Cerebellar nuclear complex (tissue), 1 donor: ENCODE measurements around the gene SLC27A1.
"Not testable (repeated sequence)": the region's sequence is repeated elsewhere in the genome, so short reads cannot be mapped to it uniquely, and the experiment has no call there.

ENCODE experiments used
- DNase-seq, 2 experiments: peaks; one replicate each; lab custom pipeline; 2025; lab: John Stamatoyannopoulos, UW

The SLC27A1 gene

GRCh38 chr19:17511724-17512573, 41.6 kb downstream of the SLC27A1 start:
- DNase-seq: peak in 1 of 2 experiments; percentile 29

- no peak for DNase-seq
These were observed 42.2 kb downstream of the SLC27A1 start for GRCh38 chr19:17512574-17512939.

GRCh38 chr19:17515408-17516149, 45.3 kb downstream of the SLC27A1 start:
- DNase-seq: no peak

- no peak for DNase-seq
These were observed 47.6 kb downstream of the SLC27A1 start for GRCh38 chr19:17517898-17518297.

- not testable (repeated sequence) for DNase-seq
These were observed 48.3 kb downstream of the SLC27A1 start for GRCh38 chr19:17518654-17519053.

GRCh38 chr19:17519967-17520366, 49.6 kb downstream of the SLC27A1 start:
- no peak for DNase-seq

- DNase-seq: no peak
These were observed 50.5 kb downstream of the SLC27A1 start for GRCh38 chr19:17520865-17521264.

GRCh38 chr19:17522988-17523872, 52.9 kb downstream of the SLC27A1 start:
- DNase-seq: no peak

- DNase-seq: no peak
These were observed 54.3 kb downstream of the SLC27A1 start for GRCh38 chr19:17524651-17525050.

- DNase-seq: no peak
These were observed 54.8 kb downstream of the SLC27A1 start for GRCh38 chr19:17525141-17525540.

- no peak for DNase-seq
These were observed 56.6 kb downstream of the SLC27A1 start for GRCh38 chr19:17526922-17527321.

GRCh38 chr19:17527326-17527725, 57.0 kb downstream of the SLC27A1 start:
- no peak for DNase-seq

- DNase-seq: no peak
These were observed 58.3 kb downstream of the SLC27A1 start for GRCh38 chr19:17528610-17529009.

- no peak for DNase-seq
These were observed 59.2 kb downstream of the SLC27A1 start for GRCh38 chr19:17529239-17530158.

- DNase-seq: no peak
These were observed 60.3 kb downstream of the SLC27A1 start for GRCh38 chr19:17530586-17530985.

GRCh38 chr19:17532116-17532515, 61.8 kb downstream of the SLC27A1 start:
- no peak for DNase-seq

GRCh38 chr19:17532557-17532956, 62.2 kb downstream of the SLC27A1 start:
- no peak for DNase-seq

GRCh38 chr19:17534767-17535166, 64.4 kb downstream of the SLC27A1 start:
- DNase-seq: no peak

GRCh38 chr19:17536955-17537354, 66.6 kb downstream of the SLC27A1 start:
- DNase-seq: no peak

- no peak for DNase-seq
These were observed 68.4 kb downstream of the SLC27A1 start for GRCh38 chr19:17538684-17539237.
